Measurements from ENCODE around the gene SOX13. TPM values are rescaled to one million over a fixed set of nuclear protein-coding genes. Genes with fewer than 3 reads are reported as not detected.

SOX13 gene
- total and polyA plus RNA-seq, 8 donors: 4.1 to 42.6 (median 11.1) TPM

- no peak for DNase-seq
- peaks cover 18 to 63% (median 46%) of the 10 kb centered on the region in 4 donors for H3K4me1 ChIP-seq
- no peaks in the 10 kb centered on the region for H3K36me3 ChIP-seq
- H3K27me3 ChIP-seq: no peaks in the 10 kb centered on the region
- WGBS, 5 donors: 36 to 51% (median 40%) methylated on average over 20 to 21 of the region's 21 CpGs
- TF ChIP-seq CTCF (IDR thresholded peaks at IDR 0.05) (no peak), EP300 (IDR thresholded peaks at IDR 0.05) (no peak), POLR2A (IDR thresholded peaks at IDR 0.05) (no peak), POLR2AphosphoS5 (IDR thresholded peaks at IDR 0.05) (no peak)
- H3K27ac ChIP-seq: peak overlapping the region in 4 of 5 donors; percentile 3 to 47 (median 26)
- no peaks in the 10 kb centered on the region for H3K9me3 ChIP-seq
- H3K4me3 ChIP-seq: no peak overlapping the region
- intact Hi-C loops (cut with DNase I; ENCODE audit: low total_unique reads): no loop called here
Measured at GRCh38 chr1:204108312-204109141, 35.6 kb downstream of the SOX13 start.

GRCh38 chr1:204110894-204111633, 38.1 kb downstream of the SOX13 start:
- Histone ChIP-seq H3K4me1 (peaks cover 5 to 52% (median 32%) of the 10 kb centered on the region in 4 donors), H3K36me3 (peaks cover 0 to 13% (median 6%) of the 10 kb centered on the region in 4 donors), H3K4me3 (no peak overlapping the region), H3K9me3 (no peaks in the 10 kb centered on the region), H3K27me3 (no peaks in the 10 kb centered on the region), H3K27ac (no peak overlapping the region)
- TF ChIP-seq EP300 (IDR thresholded peaks at IDR 0.05) (no peak), POLR2AphosphoS5 (IDR thresholded peaks at IDR 0.05) (no peak), CTCF (IDR thresholded peaks at IDR 0.05) (no peak), POLR2A (IDR thresholded peaks at IDR 0.05) (no peak)
- no peak for DNase-seq
- WGBS, 5 donors: 73 to 86% (median 81%) methylated on average over 5 of the region's 5 CpGs
- intact Hi-C loops (cut with DNase I; ENCODE audit: low total_unique reads): no loop called here

- intact Hi-C loops (cut with DNase I; ENCODE audit: low total_unique reads): no loop called here
- WGBS, 5 donors: 76 to 85% (median 83%) methylated on average over 8 to 11 of the region's 11 CpGs
- Histone ChIP-seq H3K9me3 (no peaks in the 10 kb centered on the region), H3K27me3 (no peaks in the 10 kb centered on the region), H3K36me3 (peaks cover 11 to 34% (median 25%) of the 10 kb centered on the region in 4 donors), H3K4me3 (no peak overlapping the region), H3K27ac (peak overlapping the region in 3 of 5 donors; percentile 8 to 54 (median 49)), H3K4me1 (peaks cover 5 to 44% (median 22%) of the 10 kb centered on the region in 4 donors)
- no peak for DNase-seq
- TF ChIP-seq CTCF (IDR thresholded peaks at IDR 0.05) (no peak), POLR2AphosphoS5 (IDR thresholded peaks at IDR 0.05) (no peak), EP300 (IDR thresholded peaks at IDR 0.05) (no peak), POLR2A (IDR thresholded peaks at IDR 0.05) (no peak)
Measured at GRCh38 chr1:204112876-204113730, 40.2 kb downstream of the SOX13 start.

GRCh38 chr1:204113896-204114295, 41.0 kb downstream of the SOX13 start:
- 44 to 71% (median 65%) methylated on average over 1 of the region's 1 CpG for WGBS, 5 donors

More at GRCh38 chr1:204113896-204114295, 41.0 kb downstream of the SOX13 start:
- TF ChIP-seq EP300 (IDR thresholded peaks at IDR 0.05): no peak
- no peak for TF ChIP-seq POLR2A (IDR thresholded peaks at IDR 0.05)
- Histone ChIP-seq H3K9me3 (no peaks in the 10 kb centered on the region), H3K27ac (peak overlapping the region in 2 of 5 donors; percentile 8 to 29), H3K4me1 (peaks cover 2 to 36% (median 15%) of the 10 kb centered on the region in 4 donors), H3K4me3 (no peak overlapping the region), H3K36me3 (peaks cover 11 to 42% (median 32%) of the 10 kb centered on the region in 4 donors), H3K27me3 (no peaks in the 10 kb centered on the region)
- DNase-seq: no peak
- intact Hi-C loops (cut with DNase I; ENCODE audit: low total_unique reads): no loop called here
